WTC11 (cell line): ENCODE data around the gene TADA2A. TPM values are rescaled to one million over a fixed set of nuclear protein-coding genes. Genes with fewer than 3 reads are reported as not detected.
A peak's percentile ranks its signal among the peaks of the same experiment; 100 is the strongest.

Source experiments
- ATAC-seq: fragments of 200-7000 bp; cut with Tn5 transposase; 2 replicates; pipeline ENCODE4 v1.10.0; 2021; ENCODE audit warnings: mild to moderate bottlenecking, moderate library complexity
- CTCF ChIA-PET: fragments of 300-600 bp; sonication (Branson Sonifier 250); formaldehyde crosslinking; loops from one replicate; lab custom pipeline; 2021; ENCODE audit warnings: antibody characterized with exemption; lab: Charles Lee
- POLR2A ChIA-PET: fragments of 350-600 bp; sonication (Branson Sonifier 250); formaldehyde crosslinking; loops from one replicate; lab custom pipeline; 2021; ENCODE audit warnings: antibody characterized with exemption; lab: Charles Lee
- DNase-seq: peaks from one replicate; pipeline ENCODE4 v3.0.0; 2021; ENCODE audit warnings: low spot score
- H3K27ac Mint-ChIP-seq: 2 replicates; pipeline ENCODE4 v1.8.0; 2021; ENCODE audit warnings: mixed read lengths
- H3K27me3 Mint-ChIP-seq: 2 replicates; pipeline ENCODE4 v1.8.0; 2021; ENCODE audit warnings: low read depth, mild to moderate bottlenecking, moderate library complexity, mixed read lengths
- H3K36me3 Mint-ChIP-seq: 2 replicates; pipeline ENCODE4 v1.8.0; 2021; ENCODE audit warnings: mixed read lengths
- H3K4me1 Mint-ChIP-seq: 2 replicates; pipeline ENCODE4 v1.8.0; 2022; ENCODE audit warnings: mixed read lengths
- H3K4me3 Mint-ChIP-seq: 2 replicates; pipeline ENCODE4 v1.8.0; 2021; ENCODE audit warnings: mild to moderate bottlenecking, moderate library complexity, mixed read lengths
- H3K9me3 Mint-ChIP-seq: 2 replicates; pipeline ENCODE4 v1.8.0; 2021; ENCODE audit warnings: mixed read lengths
- ARID4B ChIP-seq: sonication (generic); formaldehyde crosslinking; IDR thresholded peaks from 2 replicates; pipeline ENCODE4 v1.8.0; 2023; ENCODE audit warnings: missing genetic modification reagents, mild to moderate bottlenecking, borderline replicate concordance
- ATF1 ChIP-seq: sonication (generic); formaldehyde crosslinking; IDR thresholded peaks from 2 replicates; pipeline ENCODE4 v1.8.1; 2023; ENCODE audit warnings: mild to moderate bottlenecking, moderate library complexity, missing genetic modification reagents
- ESRRA ChIP-seq: sonication (generic); formaldehyde crosslinking; IDR thresholded peaks from 2 replicates; pipeline ENCODE4 v1.8.1; 2022; ENCODE audit warnings: mild to moderate bottlenecking, missing genetic modification reagents, borderline replicate concordance
- FOXK1 ChIP-seq: sonication (generic); formaldehyde crosslinking; IDR thresholded peaks from 2 replicates; pipeline ENCODE4 v1.8.0; 2022; ENCODE audit warnings: mild to moderate bottlenecking, moderate library complexity, missing genetic modification reagents
- FOXP1 ChIP-seq: sonication (generic); formaldehyde crosslinking; IDR thresholded peaks from 2 replicates; pipeline ENCODE4 v1.8.0; 2022; ENCODE audit warnings: missing genetic modification reagents, mild to moderate bottlenecking, moderate library complexity, borderline replicate concordance
- FOXP4 ChIP-seq: sonication (generic); formaldehyde crosslinking; IDR thresholded peaks from 2 replicates; pipeline ENCODE4 v1.8.0; 2022; ENCODE audit warnings: mild to moderate bottlenecking, missing genetic modification reagents
- HMGXB4 ChIP-seq: sonication (generic); formaldehyde crosslinking; IDR thresholded peaks from 2 replicates; pipeline ENCODE4 v1.8.1; 2023; ENCODE audit warnings: mild to moderate bottlenecking, moderate library complexity, missing genetic modification reagents
- IRF2 ChIP-seq: sonication (generic); formaldehyde crosslinking; IDR thresholded peaks from 2 replicates; pipeline ENCODE4 v1.8.0; 2022; ENCODE audit warnings: low read depth, missing genetic modification reagents, borderline replicate concordance
- KAT7 ChIP-seq: sonication (generic); formaldehyde crosslinking; IDR thresholded peaks from 2 replicates; pipeline ENCODE4 v1.8.1; 2023; ENCODE audit warnings: missing genetic modification reagents, mild to moderate bottlenecking, borderline replicate concordance
- NFYB ChIP-seq: sonication (generic); formaldehyde crosslinking; conservative IDR thresholded peaks from 2 replicates; pipeline ENCODE4 v1.8.0; 2022; ENCODE audit warnings: low read depth, missing genetic modification reagents
- NR2C2 ChIP-seq: sonication (generic); formaldehyde crosslinking; IDR thresholded peaks from 2 replicates; pipeline ENCODE4 v1.8.0; 2022; ENCODE audit warnings: mild to moderate bottlenecking, missing genetic modification reagents
- NR3C1 ChIP-seq: sonication (generic); formaldehyde crosslinking; conservative IDR thresholded peaks from 2 replicates; pipeline ENCODE4 v1.8.1; 2023; ENCODE audit warnings: low read depth, mild to moderate bottlenecking, missing genetic modification reagents
- RELA ChIP-seq: sonication (generic); formaldehyde crosslinking; IDR thresholded peaks from 2 replicates; pipeline ENCODE4 v1.8.1; 2022; ENCODE audit warnings: missing genetic modification reagents, mild to moderate bottlenecking, borderline replicate concordance
- SP1 ChIP-seq: sonication (generic); formaldehyde crosslinking; conservative IDR thresholded peaks from 2 replicates; pipeline ENCODE4 v1.8.1; 2022; ENCODE audit warnings: missing genetic modification reagents
- TEAD1 ChIP-seq: sonication (generic); formaldehyde crosslinking; IDR thresholded peaks from 2 replicates; pipeline ENCODE4 v1.8.0; 2022; ENCODE audit warnings: mild to moderate bottlenecking, missing genetic modification reagents
- ZNF121 ChIP-seq: sonication (generic); formaldehyde crosslinking; IDR thresholded peaks from 2 replicates; pipeline ENCODE4 v1.8.0; 2023; ENCODE audit warnings: missing genetic modification reagents
- ZNF416 ChIP-seq: fragments of 250-450 bp; sonication (Bioruptor Pico); IDR thresholded peaks from 2 replicates; pipeline ENCODE4 v1.9.0; 2021; ENCODE audit warnings: mild to moderate bottlenecking, inconsistent platforms
- ZNF532 ChIP-seq: fragments of 250-450 bp; sonication (Bioruptor Pico); IDR thresholded peaks from 2 replicates; pipeline ENCODE4 v1.9.0; 2021; ENCODE audit warnings: mild to moderate bottlenecking, borderline replicate concordance
- ZNF671 ChIP-seq: fragments of 250-450 bp; sonication (Bioruptor Pico); IDR thresholded peaks from 2 replicates; pipeline ENCODE4 v1.8.0; 2021; ENCODE audit warnings: mild to moderate bottlenecking
- total RNA-seq: library from RNA; stranded (reverse); gene quantifications from 3 replicates; pipeline ENCODE4 v1.2.3, GENCODE V29; 2021
- TF ChIP-seq, protein P1 (sequence below): fragments of 200-600 bp; IDR thresholded peaks from 2 replicates; pipeline ENCODE4 v1.8.0; 2022; ENCODE audit warnings: antibody characterized with exemption

TADA2A gene
- total RNA-seq, 1 experiment from 2014 or later: 16.5 TPM

GRCh38 chr17:37358830-37359681, 47.6 kb upstream of the TADA2A start:
- Mint-ChIP-seq H3K4me3 (peak overlapping the region; percentile 97), H3K27ac (peak overlapping the region; percentile 99)
- ATAC-seq: peak; percentile 93
- TF ChIP-seq RELA: peak; percentile 63; the same call in 1 of the 2 replicates
- TF ChIP-seq FOXP4 (CRISPR knock-in tag): peak; percentile 48; the same call in 1 of the 2 replicates
- no peak for TF ChIP-seq NR3C1 (CRISPR knock-in tag)
- TF ChIP-seq ARID4B (CRISPR knock-in tag): peak; percentile 27; the same call in 1 of the 2 replicates
- TF ChIP-seq TEAD1 (CRISPR knock-in tag): no peak; the same call in none of the 2 replicates
- no peak for TF ChIP-seq ZNF671 (CRISPR knock-in tag)
- TF ChIP-seq, protein P1, sequence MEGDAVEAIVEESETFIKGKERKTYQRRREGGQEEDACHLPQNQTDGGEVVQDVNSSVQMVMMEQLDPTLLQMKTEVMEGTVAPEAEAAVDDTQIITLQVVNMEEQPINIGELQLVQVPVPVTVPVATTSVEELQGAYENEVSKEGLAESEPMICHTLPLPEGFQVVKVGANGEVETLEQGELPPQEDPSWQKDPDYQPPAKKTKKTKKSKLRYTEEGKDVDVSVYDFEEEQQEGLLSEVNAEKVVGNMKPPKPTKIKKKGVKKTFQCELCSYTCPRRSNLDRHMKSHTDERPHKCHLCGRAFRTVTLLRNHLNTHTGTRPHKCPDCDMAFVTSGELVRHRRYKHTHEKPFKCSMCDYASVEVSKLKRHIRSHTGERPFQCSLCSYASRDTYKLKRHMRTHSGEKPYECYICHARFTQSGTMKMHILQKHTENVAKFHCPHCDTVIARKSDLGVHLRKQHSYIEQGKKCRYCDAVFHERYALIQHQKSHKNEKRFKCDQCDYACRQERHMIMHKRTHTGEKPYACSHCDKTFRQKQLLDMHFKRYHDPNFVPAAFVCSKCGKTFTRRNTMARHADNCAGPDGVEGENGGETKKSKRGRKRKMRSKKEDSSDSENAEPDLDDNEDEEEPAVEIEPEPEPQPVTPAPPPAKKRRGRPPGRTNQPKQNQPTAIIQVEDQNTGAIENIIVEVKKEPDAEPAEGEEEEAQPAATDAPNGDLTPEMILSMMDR: no peak
- peak; percentile 96; the same call in 1 of the 2 replicates for TF ChIP-seq KAT7 (CRISPR knock-in tag)
- peak; percentile 66; the same call in 1 of the 2 replicates for TF ChIP-seq FOXK1 (CRISPR knock-in tag)
- TF ChIP-seq ZNF532: no peak
- TF ChIP-seq HMGXB4 (CRISPR knock-in tag): peak; percentile 68; the same call in 1 of the 2 replicates
- peak; percentile 83 for TF ChIP-seq SP1 (CRISPR knock-in tag)
- peak; percentile 72 for TF ChIP-seq NFYB (CRISPR knock-in tag)
- TF ChIP-seq FOXP1 (CRISPR knock-in tag): peak; percentile 72; the same call in 1 of the 2 replicates
- no peak for TF ChIP-seq IRF2 (CRISPR knock-in tag)
- TF ChIP-seq ESRRA (CRISPR knock-in tag): 0 out of 2 replicates have a peak, but pooled peaks have one; percentile 23
- TF ChIP-seq ZNF121: 0 out of 2 replicates have a peak, but pooled peaks have one; percentile 55
- no peak for TF ChIP-seq ZNF416 (CRISPR knock-in tag)
- 0 out of 2 replicates have a peak, but pooled peaks have one; percentile 32 for TF ChIP-seq ATF1 (CRISPR knock-in tag)
- 0 out of 2 replicates have a peak, but pooled peaks have one; percentile 53 for TF ChIP-seq NR2C2 (CRISPR knock-in tag)

More at GRCh38 chr17:37358830-37359681, 47.6 kb upstream of the TADA2A start:
- ChIA-PET POLR2A (interaction anchor here (0.5 to 1.5 kb wide), 7 partner anchors 8 to 1526 kb away, joined by 3 to 5 read pairs (median 4); partner anchors contain the start of gene SYNRG), CTCF (interaction anchor here (0.6 to 2.6 kb wide), 11 partner anchors 8 to 1059 kb away, joined by 3 to 58 read pairs (median 4); partner anchors contain the start of gene SYNRG)
- peak; percentile 98 for DNase-seq
- Mint-ChIP-seq H3K27me3 (no peaks in the 10 kb centered on the region), H3K4me1 (peaks cover 36% of the 10 kb centered on the region), H3K9me3 (no peaks in the 10 kb centered on the region), H3K36me3 (peaks cover 3% of the 10 kb centered on the region; the same call in 1 of the 2 replicates)
